ENCODE results near the gene CXXC5.

DNA sequence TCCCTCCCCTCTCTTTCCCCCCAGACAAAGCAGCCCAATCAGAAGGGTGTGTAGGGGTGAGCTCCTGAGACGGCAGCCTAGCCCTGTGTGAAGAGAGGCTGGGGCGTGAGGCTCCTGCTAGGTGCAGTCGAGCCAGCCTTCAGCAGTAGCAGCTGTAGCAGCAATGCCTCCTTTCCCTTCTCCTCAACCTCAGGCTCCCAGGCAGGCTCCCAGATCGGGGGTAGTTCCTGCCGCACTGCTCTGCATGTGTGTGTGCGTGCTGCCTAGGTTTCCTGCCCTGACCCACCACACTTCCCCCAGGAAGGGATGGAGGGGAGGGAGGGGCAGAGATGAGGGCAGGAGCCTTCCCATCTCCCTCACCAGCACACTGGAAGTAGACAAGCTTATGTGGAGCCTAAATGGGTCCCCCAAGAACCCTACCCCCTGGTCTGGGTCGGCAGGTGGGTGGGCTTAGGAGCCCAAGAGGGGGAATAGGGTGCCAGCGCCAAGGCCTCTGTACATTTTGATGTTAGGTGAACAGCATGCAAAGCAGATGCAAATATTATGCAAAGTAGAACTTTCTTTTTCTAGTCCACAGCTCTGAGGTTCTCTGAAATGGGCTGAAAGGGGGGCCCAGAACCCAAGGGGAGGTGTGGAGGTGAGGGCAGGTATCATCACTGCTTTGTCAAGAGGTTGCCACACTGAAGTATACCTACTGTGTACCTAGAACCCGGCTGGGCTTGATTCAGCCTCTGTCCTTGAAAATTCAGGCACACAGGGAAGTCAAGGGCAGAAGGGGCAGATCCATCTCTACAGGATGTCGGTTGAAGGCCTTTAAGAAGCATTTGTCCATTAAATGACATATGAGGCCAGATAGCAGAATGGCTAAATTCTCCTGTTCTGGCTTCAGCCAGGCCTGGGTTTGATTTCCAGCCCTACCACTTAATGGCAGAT, 57.8 kb downstream of the CXXC5 start:
- TF ChIP-seq, protein P1, sequence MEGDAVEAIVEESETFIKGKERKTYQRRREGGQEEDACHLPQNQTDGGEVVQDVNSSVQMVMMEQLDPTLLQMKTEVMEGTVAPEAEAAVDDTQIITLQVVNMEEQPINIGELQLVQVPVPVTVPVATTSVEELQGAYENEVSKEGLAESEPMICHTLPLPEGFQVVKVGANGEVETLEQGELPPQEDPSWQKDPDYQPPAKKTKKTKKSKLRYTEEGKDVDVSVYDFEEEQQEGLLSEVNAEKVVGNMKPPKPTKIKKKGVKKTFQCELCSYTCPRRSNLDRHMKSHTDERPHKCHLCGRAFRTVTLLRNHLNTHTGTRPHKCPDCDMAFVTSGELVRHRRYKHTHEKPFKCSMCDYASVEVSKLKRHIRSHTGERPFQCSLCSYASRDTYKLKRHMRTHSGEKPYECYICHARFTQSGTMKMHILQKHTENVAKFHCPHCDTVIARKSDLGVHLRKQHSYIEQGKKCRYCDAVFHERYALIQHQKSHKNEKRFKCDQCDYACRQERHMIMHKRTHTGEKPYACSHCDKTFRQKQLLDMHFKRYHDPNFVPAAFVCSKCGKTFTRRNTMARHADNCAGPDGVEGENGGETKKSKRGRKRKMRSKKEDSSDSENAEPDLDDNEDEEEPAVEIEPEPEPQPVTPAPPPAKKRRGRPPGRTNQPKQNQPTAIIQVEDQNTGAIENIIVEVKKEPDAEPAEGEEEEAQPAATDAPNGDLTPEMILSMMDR (IDR thresholded peaks at IDR 0.05) = no peak
- TF ChIP-seq EP300 (IDR thresholded peaks at IDR 0.05) (no peak), POLR2A (IDR thresholded peaks at IDR 0.05) (no peak), POLR2AphosphoS5 (IDR thresholded peaks at IDR 0.05) (no peak)
